UCSD-AML1 (cell line): ENCODE measurements around the gene CASS4.

ENCODE experiments used
- DNase-seq: peaks from one replicate; lab custom pipeline; 2025; ENCODE audit not compliant: unreplicated experiment; lab: John Stamatoyannopoulos, UW

Gene CASS4

DNA sequence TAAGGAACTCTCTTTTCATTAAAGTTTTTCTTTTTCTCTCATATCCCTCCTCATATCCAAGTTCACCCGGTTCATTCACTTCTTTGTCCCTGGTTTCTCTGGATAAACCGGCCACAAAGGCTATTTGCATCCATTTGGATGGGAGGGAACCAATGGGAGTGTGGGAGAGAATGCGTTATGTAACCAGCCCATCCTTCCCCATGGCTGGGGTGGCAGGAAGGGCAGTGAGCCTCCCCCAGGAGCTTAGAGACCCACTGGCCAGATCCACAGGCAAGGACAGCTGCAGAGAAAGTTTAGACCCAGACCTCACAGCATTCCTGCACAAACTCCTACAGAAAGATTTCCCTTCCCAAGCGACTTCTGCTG is 10.7 kb downstream of the CASS4 start:
- no peak for DNase-seq

DNA sequence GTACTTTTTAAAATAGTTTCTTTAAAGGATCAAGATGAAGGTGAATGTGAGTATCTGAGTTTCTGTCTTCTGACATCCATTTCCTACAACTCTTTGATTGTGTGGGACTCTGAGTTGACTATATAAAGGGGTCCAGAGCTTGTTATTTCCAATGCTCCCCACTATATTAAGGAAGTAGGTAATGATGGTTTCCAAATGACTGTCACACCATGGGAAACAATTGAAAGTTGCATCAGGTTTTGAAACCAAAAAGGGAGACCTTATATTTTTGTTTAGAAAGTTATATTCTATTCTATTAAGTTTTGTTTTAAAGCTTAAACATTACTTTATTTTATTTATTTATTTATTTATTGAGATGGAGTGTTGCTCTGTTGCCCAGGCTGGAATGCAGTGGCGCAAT is 11.2 kb downstream of the CASS4 start:
- DNase-seq: no peak

DNA sequence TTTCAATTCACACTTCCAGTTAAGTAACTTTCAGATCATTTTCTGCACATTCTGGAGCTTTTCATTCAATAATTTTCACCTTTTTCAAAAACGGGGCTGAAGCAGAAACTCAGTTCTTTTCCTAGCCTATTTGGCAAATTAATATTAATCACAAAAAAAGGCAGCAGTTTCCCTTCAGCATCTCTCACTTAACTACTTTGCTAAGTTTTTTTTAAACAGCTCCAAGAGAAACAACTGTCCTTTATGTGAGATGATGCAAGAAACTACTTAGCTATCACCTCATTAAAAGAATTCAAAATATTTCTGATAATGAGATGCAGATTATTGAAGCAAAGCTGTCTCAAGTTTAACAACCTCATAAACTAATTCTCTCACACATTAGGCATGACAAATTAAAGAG is 11.8 kb downstream of the CASS4 start:
- DNase-seq: no peak

DNA sequence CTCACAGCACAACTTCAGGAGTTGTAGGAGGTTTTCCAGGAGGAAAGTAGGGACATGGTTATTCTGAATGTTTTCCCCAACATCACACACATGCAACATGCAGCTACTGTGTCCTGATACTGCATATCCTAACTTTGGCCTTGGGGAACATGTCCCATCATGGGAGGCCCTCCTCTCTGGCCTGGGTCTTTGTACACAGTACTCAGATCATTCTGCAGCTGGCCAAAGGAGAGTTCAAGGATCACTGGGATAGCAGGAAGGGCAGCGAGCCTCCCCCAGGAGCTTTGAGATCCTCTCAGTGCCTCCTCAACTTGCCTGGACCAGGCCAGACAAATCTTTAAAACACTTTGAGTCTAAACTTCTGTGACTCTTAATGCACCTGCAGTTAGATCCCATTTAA is 12.9 kb downstream of the CASS4 start:
- no peak for DNase-seq

DNA sequence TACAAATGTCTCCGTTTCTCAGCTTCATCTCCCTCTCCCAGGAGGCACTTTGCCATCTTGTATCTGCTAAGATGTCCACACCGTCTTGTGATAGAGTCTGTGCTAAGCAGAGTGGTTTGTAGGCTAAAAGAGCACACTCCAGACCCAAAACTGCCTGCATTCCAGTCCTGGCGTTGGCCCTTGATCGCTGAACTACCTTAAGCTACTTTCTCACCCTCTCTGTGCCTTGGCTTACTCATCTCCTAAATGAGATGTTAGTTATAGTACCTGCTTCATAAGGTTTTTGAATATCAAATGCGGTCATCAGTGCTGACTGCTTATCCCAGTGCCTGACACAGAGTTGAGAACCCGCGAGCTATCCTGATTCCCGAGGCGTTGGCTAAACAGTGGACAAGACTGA is 14.0 kb downstream of the CASS4 start:
- no peak for DNase-seq

DNA sequence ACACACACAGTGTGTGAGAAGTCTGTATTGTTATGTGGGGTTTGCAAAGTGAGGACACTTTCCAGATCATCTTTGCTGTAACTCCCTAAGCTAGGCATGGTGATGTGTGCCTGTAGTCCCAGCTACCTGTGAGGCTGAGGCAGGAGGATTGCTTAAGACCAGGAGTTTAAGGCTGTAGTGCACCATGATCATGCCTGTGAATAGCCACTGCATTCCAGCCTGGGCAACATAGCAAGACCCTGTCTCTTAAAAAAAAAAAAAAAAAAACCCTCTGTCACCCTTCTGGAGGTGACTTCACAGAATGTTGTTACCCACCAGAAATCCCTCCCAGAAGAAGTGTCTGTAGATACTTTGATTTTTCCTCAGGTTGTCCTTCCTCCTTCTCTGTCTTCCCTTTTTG is 14.9 kb downstream of the CASS4 start:
- DNase-seq: no peak

DNA sequence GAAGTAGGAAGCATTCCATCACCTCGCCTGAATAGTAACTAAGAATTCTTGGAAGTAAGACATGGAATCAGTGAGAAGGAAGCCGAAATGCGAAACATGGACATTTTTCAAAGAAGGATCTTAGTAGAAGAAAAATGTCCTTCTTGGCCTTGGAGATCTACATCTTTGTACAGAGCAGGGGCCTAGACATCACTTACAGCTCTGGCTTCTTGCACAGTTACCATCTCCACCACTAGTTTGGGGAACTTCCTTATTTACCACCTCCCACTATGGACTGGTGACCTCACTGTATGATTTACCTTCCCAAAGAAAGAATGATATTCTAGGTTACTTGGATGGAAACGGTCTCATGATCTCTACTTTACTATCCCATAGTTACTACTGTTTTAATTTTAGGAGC is 15.7 kb downstream of the CASS4 start:
- no peak for DNase-seq

DNA sequence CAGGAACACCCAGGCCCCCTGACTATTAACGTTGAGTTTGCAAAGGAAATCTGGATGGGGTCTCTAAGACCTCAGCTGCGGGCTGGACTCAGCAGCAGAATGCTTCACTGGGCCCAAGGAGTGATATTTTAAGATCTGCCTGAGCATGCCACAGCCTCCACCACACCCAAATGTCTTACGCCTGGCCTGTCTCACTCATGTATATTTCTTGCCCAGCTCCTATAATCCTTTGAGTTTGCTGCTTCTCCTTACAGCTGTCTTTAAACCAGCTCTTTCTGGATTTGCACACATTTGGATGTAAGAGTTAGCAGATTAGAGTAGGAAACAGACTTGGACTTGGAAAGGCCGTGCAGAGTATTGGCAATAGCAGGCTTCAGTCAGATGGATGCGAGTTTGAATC is 16.4 kb downstream of the CASS4 start:
- DNase-seq: no peak

DNA sequence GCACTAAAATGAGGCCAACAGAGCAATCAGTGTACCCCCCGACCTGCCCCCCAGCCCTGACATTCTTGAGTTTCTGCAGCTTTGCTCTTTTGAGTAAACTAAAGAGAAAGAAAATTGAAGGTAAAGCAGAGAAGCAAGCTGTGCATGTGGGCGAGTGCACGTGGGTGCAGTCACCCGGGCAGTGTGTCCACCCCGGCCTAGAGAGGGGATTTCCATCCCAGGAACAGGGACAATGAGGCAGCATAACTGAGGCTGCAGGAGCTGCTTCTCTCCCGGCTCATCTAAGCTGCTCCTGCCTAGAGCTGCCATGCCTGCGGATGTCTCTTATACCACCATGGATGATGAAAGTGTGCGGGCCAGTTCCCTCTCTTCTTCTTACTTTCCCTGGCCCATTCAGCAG is 16.8 kb downstream of the CASS4 start:
- no peak for DNase-seq

DNA sequence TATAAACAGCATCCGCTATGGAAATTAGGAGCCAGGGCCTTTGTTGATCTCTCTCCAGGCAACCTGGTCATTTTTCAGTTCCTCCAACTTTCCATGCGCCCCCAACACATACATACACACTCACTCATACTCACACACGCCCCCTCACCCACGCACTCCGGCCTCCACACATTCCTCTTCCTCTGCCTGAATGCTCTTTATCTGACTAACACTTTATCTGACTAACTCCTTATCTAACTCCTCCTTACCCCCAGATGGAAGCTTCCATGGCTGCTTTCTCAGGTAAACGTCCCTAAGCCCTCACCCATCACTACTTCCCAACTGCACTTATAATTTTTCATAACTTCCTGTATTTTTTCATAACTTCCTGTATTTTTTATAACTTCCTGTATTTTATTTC is 17.4 kb downstream of the CASS4 start:
- DNase-seq: no peak

DNA sequence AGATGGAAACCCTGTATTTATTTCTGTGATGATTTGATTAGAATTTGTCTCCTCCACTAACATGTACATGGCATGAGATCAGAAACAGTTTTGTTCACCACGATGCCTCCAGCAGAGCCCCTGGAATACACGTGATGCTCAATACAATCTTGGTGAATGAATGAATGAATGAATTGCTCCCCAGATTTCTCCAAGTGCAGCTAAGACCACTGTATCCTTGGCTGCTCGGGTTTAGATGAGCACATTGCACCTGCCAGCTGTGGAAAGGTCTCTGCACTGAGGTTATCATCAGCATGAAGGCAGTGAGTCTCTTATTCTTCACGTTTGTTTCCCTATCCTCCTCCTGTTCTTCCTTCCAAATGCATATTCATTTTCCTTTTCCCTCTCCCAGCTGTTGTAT is 17.9 kb downstream of the CASS4 start:
- DNase-seq: no peak

DNA sequence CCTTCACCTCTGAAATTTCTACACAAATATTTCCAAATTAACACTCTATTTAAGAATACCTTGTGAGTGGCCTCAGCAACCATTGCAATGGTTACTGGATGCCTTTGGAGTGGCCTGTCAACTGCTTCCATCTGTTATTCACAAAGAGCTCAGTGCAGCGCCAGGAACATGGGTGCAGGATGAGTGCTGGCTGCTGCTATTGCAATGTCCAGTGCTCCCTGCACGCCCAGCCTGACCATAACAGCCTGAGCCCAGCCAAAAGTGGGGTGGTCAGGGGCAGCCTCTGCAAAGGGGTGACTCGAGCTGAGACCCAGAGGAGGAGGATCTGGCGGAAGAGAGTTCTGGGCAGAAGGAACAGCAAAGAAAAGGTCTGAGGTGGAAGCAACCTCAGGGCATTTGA is 18.4 kb downstream of the CASS4 start:
- DNase-seq: no peak

DNA sequence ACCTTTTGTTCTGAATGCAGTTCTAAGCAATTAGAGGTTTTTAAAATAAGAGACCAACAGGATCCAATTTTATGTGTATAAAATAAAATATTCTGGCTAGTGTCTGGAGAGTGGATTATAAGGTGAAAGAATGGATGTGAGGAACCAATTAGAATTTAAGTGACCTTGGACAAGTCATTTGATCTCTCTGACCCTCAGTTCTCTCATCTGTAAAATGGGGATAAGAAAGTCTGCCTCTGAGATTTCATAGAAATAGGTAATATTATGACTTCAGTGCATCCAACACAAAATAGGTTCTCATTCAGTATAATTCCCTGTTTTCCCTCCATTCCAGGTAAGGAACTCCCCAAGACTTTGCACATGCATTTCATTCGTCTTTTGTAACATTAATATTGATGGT is 18.9 kb downstream of the CASS4 start:
- DNase-seq: no peak

DNA sequence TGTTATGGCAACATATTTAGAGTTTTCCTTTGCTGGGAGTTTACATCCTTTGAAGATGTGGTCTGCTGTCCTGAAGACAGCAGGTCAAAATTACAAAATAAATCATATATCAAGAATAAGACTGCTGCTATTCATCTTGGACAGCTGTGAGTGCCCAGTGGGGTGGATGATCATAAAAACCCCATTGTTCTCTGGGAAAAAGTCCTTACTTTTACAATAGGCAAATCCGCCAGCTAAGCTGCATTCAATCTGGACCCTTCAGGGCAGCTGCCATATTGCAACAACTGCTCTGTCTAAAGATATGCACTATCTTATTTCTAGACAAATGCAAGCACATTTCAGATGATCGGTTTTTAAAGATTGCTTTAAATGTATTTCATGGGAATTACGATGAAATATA is 19.4 kb downstream of the CASS4 start:
- DNase-seq: no peak

DNA sequence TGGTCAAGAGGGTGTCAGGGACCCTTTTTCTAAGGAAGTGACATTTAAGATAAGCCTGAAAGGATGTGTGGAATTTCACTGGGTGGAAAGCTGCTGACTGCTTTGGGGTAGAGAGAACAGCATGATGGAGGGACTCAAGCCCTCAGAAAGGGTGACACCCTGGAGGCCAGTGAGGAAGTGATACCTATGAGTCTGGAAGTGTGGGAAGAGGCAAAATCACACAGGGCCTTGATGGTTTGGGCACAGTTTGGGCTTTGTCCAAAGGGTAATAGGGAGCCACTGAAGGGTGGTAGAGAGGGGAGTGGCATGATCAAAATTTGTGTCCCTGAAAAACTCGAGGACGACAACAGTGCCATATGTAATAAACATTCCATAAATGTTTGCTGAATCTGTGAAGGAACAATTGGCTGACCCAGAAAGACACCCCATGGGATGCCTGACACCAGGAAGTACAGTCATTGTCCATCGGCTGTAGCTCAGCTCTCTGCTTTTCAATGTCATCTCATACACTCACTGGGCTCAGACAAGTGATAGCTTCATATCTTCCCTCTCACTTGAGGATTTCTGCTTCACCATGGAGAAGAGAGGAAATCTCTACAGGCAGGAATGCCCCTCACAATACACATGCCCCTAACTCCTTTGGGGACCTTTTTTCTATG is 21.3 kb downstream of the CASS4 start:
- no peak for DNase-seq

DNA sequence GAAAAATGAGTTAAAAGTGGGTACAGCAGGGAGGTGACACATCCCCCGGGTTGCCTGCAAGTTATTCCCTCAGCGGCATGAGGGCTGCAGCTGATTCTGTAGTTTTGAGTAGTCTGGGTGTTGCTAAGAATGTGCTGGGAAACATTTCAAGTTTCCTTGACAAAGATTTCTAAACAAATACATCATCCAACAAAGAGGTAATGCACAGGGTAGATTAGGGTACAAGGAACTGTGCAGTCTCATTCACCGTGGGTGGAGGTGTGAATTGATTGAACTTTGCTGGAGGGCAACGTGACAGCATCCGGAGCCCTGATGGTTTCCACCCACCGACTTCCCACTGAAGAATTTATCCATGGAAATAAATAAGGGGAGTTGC is 21.8 kb downstream of the CASS4 start:
- no peak for DNase-seq

DNA sequence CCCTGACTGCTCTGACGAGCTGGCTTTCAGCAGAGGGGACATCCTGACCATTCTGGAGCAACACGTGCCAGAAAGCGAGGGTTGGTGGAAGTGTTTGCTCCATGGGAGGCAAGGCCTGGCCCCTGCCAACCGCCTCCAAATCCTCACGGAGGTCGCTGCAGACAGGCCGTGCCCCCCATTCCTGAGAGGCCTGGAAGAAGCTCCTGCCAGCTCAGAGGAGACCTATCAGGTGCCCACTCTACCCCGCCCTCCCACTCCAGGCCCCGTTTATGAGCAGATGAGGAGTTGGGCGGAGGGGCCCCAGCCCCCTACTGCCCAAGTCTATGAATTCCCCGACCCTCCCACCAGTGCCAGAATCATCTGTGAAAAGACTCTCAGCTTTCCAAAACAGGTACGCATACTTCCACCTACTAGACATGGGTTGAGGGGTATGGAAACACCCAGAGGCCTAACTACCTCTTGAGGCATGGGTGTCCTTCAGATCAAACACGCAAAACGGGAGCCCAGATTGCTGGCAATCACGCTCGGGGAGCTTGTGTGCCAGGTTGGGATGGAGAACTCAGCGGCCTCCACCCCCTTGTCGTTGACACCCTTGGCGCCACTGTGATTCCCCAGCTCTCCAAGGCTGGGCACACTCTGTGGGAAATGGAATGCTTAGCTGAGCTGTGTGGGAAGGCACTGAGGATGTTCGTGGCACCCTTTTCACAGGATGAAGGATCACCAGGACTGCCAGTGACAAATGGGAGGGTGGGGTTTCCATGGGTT is 25.3 kb downstream of the CASS4 start:
- DNase-seq: no peak

DNA sequence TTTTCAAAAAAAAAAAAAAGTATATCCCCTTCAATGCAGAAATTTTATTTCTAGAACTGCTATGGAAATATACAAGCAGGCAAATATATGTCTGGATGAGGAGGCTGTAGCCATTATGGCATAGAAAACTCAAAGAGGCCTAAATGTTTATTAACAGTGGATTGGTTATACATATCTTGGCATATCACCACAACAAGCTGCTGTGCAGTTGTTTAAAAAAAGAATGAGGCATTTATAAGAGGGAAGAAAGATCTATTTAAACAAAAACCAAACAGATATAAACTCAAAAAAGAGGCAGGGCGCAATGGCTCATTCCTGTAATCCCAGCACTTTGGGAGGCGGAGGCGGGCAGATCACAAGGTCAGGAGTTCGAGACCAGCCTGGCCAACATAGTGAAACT is 26.2 kb downstream of the CASS4 start:
- no peak for DNase-seq

DNA sequence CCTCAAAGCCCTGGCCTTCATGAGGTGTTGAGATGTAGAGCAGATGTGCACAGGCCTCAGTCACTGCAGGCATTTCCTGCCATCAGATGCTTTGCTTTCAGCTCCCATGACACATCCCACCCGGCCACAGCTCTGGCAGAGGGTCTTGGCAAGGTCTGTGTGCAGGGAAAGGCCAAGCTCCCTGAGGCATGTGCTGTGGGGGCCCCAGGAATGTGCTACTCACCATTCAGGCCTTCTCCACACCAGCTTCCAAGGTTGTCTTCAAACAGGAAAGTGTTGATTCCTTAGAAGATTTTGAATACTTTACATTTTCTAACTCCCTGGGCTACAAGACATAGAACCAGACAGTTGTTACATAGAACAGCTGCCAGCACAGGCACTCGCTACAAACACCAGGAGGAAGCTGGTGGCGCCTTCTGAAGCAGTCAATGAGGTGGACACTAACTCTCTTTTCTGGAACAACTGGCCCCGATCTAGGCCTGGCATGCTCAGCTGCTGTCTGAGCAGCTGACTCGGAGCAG is 27.8 kb downstream of the CASS4 start:
- DNase-seq: no peak

DNA sequence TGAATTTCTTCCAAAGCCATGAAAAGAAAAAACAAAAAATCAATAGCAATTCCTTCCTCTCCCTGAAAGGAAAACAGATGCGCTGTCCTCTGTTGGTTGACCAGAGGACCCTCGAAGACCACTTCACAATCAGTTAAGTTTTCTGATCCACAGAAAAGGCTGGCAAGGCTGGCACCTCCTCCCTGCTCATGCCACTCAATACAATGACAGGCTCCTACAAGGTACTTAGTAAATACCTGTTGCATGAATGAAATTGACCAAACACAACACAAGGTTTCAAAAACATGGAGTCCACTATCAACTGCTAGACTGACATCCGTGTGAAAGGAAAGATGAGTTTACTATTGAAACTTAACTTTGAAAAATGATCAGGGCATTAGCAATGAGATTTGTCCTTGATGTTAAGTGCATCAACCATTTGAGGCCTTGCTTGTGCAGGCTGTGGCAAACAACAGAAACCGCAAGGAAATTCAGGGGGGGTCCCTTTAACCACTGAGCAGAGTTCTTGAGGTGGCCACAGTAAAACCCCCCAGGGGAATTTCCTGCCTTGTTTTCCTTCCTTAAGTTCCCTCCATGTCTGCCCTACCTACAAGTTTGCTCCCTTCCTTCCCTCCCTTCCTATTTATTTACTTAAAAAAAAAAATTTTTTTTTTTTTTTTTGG is 28.4 kb downstream of the CASS4 start:
- peak; percentile 61 for DNase-seq

DNA sequence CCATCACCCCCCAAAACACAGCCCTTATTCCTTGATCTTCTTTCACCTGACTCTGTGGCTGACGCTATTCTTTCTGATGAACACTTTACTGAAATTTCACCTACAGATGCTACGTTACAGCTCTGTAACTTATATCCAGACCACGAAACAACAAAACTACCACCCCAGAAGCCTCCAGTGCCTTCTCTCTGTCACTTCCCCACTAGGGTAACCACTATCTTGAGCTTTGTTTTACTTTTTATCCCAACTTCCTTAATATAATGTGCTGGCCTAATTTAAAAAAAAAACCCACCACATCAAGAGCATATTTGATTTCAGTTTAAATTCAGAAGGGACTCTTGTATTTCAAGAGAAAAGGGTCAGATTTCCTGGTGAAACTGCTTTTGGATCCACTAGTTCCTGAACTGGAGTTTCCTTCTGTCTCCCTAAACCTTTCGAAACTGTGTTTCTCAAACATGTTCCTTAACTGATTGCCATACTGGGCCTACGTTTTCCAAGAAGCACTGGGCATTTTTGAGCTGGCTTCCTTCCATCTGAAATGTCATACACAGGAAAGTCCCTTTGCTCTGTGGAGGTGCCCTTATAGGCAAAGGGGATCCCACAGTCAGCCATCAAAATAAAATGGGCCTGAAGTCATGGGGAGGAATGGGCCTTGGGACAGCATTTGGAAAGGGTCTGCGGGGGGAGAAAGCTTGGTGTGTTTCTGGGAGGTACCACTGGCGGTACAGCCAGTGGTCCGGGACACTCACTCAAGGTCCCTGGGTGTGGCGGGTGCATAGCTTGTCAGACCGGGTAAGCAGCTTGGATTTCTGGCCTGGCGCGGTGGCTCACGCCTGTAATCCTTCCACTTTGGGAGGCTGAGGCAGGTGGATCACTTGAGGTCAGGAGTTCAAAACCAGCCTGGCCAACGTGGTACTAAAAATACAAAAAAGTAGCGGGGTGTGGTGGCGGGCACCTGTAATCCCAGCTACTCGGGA is 30.6 kb downstream of the CASS4 start:
- no peak for DNase-seq
